ENCODE data around the gene PLCL2.

PLCL2 gene

DNA sequence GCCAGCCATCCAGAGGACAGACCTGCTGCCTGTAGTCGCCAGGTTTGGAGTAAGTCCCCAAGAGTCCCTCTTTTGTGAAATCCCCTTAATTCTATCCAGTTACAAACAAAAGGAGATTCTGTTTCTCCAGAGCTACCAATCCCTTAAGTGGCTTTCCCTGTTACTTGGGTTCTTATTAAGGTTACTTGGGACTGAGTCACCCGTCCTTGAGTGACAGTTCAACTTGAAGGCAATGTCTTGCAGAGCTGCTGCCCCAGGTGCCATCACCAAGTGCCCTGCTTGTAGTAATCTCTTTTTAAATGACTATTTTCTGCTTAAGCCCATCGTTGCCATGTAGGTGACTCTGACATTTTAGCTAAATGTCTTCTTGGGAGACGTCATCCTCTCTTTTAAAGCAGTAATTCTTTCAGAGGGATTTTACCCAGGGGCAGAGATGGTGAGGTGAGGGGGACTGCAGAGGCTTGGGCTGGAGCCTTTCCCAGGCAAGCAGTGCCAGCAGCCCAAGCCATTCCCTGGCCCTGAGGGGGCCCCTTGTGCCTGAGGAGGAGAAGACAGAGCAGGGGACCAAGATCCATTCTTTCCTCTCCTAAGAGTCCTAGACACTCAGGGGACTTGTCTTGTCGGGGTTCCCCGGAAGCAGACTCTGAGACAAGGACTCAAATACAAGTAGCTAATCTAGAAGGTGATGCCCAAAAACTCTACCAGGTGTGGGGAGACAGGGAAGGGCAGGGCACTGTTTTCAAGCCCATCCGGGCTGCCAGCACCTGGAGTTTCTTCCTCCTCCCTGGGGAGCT lies 253.7 kb downstream of the PLCL2 start:
- in situ Hi-C loops (cut with MboI; ENCODE audit: low sequenced_read_pairs) = no loop called here

Measured in HL-60/S4 treated with phorbol 12-myristate 13-acetate at 8.2 ng/mL for 4 days and 3 days (cell line).